HG03558 (cell line): Measurements from ENCODE around the gene DESI1.
"Not testable (repeated sequence)": the region's sequence is repeated elsewhere in the genome, so short reads cannot be mapped to it uniquely, and the experiment has no call there.

Source experiments
- ATAC-seq: cut with Tn5 transposase; IDR thresholded peaks from one replicate; pipeline ENCODE4 v1.9.1; 2021; ENCODE audit warnings: moderate number of reproducible peaks; ENCODE audit not compliant: unreplicated experiment; ENCODE audit errors: extremely low read depth

DESI1 gene

DNA sequence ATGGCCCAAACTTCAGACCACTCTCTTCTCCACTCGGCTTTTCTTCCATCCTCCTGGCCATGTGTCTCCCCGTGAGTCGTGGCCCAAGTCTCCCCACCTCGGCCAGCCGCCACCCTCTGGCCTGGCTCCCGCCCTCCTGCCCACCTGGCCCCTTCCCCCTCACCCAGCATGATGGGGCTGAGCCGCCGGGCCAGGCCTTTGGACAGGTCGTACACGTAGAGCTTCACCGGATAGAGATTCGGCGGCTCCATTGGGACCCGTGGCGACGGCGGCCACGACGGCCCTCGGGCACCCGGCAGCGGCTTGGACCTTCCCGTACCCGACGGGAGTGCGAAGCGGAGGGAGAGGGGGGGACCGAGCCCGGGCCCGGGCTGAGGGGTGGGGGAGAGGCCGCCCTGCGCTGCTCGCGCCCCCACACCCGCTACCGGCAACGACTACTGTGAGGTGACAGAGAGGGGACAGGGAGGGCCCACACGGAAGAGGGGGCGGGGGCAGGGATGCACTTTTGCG, at the start of gene DESI1:
TSS of gene DESI1 (minus strand) at position 455 of the 510 bp plus-strand sequence. CDS start at position 251, 204 bp downstream.
- ATAC-seq, result no peak

DNA sequence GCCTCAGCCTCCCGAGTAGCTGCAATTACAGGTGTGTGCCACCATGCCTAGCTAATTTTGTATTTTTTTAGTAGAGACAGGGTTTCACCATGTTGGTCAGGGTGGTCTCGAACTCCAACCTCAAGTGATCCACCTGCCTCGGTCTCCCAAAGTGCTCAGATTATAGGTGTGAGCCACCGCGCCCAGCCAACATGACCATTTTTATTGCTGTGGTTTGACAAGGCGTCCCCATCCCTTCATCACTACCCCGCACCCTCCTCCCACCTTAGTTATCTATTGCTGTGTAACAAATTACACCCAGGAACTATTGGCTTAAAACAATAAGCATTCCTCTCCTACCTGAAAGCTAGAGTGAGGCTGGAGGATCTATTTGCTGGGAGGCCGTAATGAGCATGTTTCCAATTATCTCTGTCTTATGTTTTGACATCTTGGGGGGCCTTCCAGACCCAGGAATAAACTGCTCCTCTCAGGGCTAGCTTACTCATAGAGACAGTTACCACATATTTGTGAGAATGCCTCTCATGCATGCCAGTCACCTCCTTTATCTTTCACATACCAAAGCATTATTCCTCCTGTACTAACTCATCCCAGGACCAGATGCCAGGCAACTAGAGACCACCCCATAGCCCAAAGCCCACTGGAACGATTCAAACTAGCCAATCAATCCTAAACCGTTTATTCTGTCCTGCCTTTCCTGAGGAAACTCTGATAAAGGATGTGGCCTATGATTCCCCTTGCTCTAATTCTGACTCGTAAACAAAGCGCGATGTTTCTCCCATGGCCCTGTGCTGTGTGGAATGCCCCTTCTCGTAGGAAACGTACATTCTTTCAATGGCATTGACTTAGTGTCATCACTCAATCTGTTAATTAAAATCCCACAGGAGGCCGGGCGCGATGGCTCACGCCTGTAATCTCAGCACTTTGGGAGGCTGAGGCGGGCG, 48.4 kb upstream of the DESI1 start:
- no peak for ATAC-seq

DNA sequence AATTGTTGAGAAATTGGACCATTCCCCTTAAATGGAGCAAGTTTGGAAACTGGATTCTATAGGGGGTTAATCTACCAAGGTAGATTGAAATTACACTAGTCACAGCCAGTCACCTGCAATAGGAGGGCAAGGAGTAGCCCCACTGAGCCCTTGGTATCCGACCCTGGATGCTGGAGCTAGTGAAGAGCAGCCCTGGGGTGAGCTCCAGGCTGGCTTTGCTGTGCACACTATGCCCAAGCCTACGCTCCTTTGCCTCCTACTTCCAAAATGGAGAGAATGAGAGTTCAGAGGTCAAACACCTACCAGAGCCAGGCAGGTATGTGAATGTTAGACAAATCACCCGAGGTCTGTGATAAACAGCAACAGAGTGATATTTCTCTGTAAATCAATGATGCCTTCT, 44.1 kb upstream of the DESI1 start:
- no peak for ATAC-seq

DNA sequence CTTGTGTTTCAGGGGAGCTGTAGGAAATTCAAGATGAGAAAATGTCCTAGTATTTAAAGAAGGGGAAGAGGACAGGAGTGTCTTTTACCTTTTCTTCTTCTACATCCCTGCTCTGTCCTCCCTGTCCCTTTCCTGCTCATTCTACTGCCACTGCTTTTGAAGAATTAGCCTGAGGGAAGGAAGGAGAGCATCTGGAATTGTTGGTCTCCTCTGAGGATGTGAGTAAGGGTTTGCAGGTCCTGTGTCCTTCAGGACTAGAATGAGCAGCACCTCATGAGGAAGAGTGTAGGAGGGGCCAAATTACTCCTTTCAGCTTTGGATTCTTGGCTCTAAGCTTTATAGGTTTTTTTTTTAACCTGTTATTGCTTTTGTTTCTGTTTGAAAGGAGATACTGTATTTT, 43.6 kb upstream of the DESI1 start:
- no peak for ATAC-seq

DNA sequence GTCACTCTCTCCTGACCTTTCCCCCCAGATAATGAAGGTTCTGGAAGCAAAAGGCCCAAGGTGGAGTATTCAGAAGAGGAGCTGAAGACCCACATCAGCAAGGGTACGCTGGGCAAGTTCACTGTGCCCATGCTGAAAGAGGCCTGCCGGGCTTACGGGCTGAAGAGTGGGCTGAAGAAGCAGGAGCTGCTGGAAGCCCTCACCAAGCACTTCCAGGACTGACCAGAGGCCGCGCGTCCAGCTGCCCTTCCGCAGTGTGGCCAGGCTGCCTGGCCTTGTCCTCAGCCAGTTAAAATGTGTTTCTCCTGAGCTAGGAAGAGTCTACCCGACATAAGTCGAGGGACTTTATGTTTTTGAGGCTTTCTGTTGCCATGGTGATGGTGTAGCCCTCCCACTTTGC, 42.8 kb upstream of the DESI1 start:
- not testable (repeated sequence) for ATAC-seq

DNA sequence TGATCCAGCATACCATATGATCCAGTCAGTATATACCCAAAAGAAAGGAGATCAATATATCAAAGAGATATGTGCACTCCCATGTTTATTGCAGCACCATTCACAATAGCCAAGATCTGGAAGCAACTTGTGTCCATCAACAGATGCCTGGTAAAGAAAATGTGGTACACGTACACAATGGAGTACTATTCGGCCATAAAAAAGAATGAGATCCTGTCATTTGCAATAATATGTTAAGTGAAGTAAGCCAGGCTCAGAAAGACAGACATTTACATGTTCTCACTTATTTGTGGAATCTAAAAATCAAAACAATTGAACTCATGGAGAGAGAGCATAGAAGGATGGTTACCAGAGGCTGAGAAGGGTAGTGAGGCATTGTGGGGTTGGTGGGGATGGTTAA, 40.9 kb upstream of the DESI1 start:
- no peak for ATAC-seq

DNA sequence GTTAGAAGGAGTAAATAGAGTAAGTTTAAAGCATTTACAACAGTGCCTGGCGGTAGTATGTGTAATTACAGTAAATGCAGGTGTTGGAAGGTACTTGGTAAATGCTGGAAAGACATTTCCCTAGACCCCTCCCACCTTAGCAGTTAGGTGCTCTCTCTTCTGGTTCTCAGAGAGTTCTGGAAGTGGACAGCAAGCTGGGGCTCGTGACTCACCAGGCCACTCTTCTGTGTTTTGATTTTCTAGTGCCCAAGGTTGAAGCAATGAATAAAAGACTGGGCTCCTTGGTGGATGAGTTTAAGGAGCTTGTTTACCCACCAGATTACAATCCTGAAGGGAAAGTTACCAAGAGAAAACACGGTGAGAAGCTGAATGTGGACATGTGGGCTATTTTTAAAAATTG, 40.2 kb upstream of the DESI1 start:
- no peak for ATAC-seq

DNA sequence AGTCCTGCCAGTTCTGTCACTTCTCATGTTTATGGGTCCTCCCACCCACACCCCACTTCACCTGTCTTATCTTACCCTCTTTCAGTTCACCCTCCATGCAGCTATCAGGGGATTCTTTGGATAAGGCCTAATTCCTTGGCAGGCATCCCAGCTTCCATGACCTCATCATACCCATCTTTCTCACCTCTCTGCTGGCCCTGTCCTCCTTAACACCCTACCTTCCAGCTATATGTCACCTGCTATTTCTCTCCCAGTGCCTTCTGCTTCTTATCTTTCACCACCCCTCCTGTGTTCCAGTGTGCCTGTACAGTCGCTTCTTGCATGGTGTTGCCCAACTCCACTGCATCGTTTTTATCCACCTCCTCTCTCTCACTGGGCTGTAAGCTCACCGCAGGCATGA, 39.6 kb upstream of the DESI1 start:
- no peak for ATAC-seq

DNA sequence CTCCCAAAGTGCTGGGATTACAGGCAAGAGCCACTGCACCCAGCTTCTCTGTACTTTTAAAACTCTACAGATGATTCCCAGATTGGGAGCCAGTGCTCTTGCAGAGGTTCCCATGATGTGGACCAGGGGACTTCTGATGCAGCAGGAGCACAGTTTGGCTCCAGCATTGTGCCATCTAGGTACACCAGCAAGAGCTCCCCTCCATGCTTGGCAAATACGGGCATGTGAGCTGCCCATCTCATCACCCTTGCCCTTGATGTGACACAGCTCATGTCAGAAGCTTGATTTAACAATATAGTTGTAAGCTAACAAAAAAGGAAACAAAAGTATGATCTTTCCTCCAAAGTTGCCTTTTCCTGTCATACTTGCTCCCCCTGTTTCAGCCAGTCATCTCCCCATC, 39.1 kb upstream of the DESI1 start:
- no peak for ATAC-seq

DNA sequence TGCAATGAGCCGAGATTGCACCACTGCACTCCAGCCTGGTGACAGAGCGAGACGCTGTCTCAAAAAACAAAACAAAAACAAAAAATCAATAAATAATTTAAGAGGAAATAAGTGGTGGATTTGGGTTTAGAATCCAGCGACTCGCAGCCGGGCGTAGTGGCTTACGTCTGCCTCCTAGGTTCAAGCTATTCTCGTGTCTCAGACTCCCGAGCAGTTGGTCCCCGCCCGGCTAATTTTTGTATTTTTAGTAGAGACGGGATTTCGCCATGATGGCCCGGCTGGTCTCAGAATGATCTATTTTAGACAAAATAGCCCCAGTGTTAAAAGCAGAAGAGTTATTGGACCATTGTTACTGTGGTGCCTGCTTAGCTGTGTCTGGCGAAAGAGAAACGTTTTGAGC, 38.0 kb upstream of the DESI1 start:
- ATAC-seq, result no peak

DNA sequence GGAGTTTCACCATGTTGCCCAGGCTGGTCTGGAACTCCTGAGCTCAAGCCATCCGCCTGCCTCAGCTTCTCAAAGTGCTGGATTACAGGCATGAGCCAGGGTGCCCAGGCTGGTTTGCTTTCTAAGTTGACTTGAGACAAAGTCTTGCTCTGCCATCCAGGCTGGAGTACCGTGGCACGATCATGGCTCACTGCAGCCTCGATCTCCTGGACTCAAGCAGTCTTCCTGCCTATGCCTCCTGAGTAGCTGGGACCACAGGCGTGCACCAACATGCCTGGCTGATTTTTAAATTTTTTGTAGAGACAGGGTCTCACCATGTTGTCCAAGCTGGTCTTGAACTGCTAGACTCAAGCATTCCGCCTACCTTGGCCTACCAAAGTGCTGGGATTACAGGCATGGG, 36.9 kb upstream of the DESI1 start:
- ATAC-seq, result no peak

DNA sequence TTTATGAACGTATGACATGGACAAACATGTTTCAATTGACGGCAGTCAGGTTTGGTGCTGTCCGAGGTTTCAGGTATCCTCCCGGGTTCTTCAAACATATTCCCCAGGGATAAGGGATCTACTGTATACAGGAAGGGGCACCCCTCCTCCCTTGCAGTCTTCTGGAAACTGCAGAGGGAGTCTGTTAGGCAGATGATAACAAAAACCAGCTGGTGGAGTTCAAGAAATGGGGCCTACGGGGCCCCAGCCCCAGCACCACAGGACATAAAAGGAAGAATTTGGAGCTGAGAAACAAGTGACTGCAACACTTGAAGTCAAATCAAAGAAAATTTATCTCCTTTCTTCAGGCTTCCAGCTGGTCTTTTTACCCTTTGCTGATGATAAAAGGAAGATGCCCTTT, 35.7 kb upstream of the DESI1 start:
- no peak for ATAC-seq

DNA sequence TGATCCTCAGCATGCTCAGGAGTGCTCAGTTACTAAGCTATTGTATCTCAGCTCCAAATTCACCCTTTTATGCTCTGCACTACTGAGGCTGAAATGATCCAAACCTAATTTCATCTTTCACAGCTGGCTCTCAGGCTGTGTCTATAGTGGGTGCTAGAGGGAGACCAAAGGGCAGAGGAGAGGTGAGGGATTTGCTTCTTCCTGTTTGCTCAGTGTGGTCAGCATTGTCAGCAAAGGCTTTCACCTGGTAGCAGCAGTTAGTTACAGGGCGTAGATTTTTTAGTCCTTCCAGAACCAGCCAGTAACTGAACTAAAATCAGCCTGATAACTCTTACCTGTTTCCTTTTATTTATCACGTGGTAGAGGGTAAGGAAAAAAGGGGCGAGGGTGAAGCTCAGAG, 33.5 kb upstream of the DESI1 start:
- ATAC-seq, result no peak

DNA sequence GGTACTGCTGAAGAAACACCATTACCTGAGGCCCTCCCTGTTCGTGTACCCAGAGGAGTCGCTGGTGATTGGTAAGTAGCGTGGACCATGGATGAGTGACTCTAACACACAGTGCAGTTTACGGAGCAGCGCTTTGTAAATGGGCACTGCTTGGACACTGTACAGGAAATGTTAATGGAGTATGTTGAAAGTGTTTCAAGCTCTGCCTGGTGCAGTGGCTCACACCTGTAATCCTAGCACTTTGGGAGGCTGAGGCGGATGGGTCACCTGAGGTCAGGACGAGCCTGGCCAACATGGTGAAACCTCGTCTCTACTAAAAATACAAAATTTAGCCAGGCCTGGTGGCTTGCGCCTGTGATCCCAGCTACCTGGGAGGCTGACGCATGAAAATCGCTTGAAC, 30.0 kb upstream of the DESI1 start:
- ATAC-seq, result no peak

DNA sequence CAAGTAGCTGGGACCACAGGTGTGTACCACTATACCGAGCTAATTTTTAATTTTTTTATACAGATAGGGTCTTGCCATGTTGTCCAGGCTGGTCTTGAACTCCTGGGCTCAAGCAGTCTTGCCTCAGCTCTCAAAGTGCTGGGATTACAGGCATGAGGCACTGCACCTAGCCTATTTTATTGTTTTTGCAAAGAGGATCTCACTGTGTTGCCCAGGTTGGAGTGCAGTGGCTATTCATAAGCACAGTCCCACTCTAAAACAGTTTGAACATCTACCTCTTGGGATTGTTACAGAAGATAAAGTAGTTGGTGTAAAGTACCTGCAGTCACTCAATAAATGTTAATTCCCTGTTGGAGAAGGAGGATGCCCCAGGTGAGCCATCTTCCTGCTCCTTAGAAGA, 29.4 kb upstream of the DESI1 start:
- no peak for ATAC-seq

DNA sequence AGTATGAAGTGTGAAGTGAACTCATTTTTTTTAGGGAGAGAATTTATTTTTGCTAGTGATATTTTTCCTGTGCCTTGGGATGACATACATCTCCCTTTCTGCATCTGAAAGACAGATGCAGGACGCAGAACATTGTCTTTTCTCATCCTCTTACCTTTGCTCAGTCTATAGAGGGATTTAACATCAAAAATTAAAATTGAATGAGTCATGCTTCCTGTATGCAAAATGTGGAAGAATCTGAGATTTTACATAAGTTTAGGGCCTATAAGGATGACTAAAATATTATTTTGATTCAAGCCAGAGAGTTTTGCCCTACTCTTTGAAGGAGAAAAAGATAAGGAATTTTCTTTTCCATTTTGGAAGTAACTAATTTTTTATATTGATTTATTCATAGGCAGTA, 27.6 kb upstream of the DESI1 start:
- ATAC-seq, result no peak

DNA sequence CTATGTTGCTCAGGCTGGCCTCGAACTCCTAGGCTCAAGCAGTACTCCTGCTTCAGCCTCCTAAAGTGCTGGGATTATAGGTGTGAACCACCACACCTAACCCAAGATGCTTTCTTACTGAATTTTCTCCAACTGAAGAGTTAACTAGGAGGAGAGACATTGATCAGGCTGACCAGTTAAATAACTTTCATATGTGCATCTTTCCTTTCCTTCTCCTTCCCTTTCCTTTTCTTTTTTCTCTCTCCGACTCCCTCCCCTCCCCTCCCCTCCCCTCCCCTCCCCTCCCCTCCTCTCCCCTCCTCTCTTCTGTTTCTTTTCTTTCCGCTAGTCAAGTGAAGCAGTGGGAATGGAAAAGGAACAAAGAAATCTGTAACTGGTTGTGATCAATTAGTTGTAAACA, 26.9 kb upstream of the DESI1 start:
- no peak for ATAC-seq

DNA sequence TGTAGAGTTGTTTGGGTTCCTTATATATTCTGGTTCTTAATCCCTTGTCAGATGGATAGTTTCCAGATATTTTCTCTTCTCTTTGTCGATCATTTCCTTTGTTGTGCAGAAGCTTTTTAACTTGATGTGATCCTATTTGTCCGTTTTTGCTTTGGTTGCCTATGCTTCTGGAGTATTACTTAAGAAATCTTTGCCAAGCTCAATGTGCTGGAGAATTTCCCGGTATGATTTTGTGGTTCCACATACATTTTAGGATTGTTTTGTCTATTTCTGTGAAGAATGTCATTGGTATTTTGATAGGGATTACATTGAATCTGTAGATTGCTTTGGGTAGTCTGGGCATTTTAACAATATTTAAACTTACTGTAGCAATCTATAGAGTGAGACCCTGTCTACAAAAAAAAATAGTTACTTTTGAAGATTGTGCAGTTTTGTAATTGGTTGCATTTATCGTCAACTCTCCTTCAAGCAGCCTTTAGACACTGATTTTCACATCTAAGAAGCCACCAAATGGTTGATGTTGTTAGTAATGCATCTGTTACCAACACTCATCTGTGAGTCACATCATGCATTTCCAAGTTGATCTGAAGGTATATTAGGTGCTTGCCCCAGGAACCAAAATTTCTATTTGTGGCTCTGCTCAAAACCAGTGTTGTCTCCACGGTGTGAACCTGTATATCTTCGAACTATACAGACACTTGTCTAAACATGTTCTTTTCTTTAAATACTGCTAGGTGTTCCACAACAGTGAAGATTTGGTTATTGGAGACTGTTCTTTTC, 21.7 kb upstream of the DESI1 start:
- ATAC-seq, result no peak

DNA sequence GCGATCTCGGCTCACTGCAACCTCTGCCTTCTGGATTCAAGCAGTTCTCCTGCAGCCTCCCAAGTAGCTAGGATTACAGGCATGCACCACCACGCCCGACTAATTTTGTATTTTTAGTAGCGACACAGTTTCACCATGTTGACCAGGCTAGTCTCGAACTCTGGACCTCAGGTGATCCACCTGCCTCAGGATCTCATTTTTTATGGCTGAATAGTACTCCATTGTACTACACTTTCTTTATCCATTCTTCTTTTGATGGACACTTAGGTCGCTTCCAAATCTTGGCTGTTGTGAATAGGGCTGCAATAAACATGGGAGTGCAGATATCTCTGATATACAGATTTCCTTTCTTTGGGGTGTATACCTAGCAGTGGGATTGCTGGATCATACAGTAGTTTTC, 21.0 kb upstream of the DESI1 start:
- ATAC-seq, result no peak

DNA sequence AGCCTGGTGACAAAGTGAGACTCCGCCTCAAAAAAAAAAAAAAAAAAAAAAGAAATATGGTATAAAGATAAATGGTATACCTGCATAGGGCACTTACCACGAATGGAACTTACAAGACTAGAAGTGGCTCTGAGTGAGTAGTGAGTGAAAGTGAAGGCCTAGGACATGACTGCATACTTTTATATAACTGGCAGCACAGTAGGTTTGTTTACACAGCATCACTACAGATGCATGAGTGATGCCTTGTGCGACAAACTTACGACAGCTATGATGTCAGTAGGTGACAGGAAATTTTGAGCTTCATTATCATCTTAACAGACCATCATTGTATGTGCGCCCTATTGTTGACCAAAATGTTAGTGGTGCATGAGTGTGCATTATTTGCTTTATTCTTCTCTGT, 17.9 kb upstream of the DESI1 start:
- ATAC-seq, result no peak

DNA sequence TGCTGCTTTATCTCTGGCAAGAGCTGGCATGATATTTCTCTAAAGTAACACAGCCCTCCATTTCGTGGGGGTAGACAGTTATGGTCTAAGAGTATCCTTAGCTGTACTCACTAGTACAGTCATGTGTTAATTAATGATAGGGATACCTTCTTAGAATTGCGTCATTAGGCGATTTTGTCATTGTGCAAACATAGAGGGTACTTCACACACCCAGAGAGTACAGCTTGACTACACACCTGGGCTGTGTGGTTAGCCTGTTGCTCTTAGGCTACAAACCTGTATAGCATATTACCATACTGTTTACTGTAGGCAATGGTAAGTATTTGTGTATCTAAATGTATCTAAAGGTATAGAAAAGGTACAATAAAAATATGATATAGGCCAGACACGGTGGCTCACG, 17.3 kb upstream of the DESI1 start:
- ATAC-seq, result no peak
